ENCODE data around the gene ZSWIM8. TPM values are rescaled to one million over a fixed set of nuclear protein-coding genes. Genes with fewer than 3 reads are reported as not detected.

Gene ZSWIM8
- polyA plus RNA-seq, 2 of the 4 experiments (the other 2 are of a cell fraction), result 24.3 to 44.5 TPM

DNA sequence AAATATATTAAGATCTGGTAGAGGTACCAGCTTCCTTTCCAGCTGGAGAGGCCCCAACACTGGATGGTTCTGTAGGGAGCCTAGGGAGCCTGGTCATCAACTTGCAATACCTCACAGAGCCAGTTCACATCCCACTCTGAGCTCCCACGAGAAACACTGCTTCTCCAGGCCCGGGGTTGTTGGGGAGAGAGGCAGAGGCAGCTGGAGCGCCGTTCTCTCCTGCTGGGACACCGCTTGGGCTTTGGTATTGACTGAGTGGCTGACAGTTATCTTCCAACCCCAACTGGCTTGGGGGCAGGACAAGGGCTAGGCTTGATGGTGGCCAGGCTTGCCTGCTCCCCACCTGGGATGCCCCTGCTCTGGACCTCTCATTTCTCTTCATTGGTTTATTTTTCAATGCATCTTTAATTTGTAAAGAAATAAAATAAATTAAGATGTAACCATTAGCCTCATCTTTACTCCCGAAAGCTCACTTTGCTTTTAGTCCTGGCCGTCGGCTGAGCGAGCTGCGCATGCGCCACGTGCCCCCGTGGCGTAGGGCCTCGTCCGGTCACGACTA lies 13.6 kb upstream of the ZSWIM8 start:
- H3K27ac ChIP-seq, result peak overlapping the region; percentile 94 to 95
- H3K4me3 ChIP-seq, result peak overlapping the region; percentile 58
- ATAC-seq, result peak; percentile 54 to 61
- H3K9me3 ChIP-seq, result no peaks in the 10 kb centered on the region
- peak overlapping the region; percentile 89 for H3K4me2 ChIP-seq
- ChIA-PET CTCF (interaction anchor here (0.6 to 2.2 kb wide), 7 partner anchors 9 to 242 kb away, joined by 3 to 11 read pairs (median 4); partner anchors contain the start of gene CHCHD1), POLR2A (interaction anchor here (0.6 to 2.8 kb wide), 10 partner anchors 9 to 334 kb away, joined by 3 to 24 read pairs (median 6); partner anchors contain the start of genes CHCHD1, SEC24C and ZSWIM8)
- peaks cover 27% of the 10 kb centered on the region for H3K4me1 ChIP-seq
- no peak for TF ChIP-seq JUNB (IDR thresholded peaks at IDR 0.05)
- TF ChIP-seq, protein P1, sequence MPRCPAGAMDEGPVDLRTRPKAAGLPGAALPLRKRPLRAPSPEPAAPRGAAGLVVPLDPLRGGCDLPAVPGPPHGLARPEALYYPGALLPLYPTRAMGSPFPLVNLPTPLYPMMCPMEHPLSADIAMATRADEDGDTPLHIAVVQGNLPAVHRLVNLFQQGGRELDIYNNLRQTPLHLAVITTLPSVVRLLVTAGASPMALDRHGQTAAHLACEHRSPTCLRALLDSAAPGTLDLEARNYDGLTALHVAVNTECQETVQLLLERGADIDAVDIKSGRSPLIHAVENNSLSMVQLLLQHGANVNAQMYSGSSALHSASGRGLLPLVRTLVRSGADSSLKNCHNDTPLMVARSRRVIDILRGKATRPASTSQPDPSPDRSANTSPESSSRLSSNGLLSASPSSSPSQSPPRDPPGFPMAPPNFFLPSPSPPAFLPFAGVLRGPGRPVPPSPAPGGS (IDR thresholded peaks at IDR 0.05), result no peak
- TF ChIP-seq USF2 (IDR thresholded peaks at IDR 0.05), result peak; percentile 36; the same call in 1 of the 2 replicates
- no peak for FAIRE-seq
- DNase-seq (ENCODE audit: low read depth in 1 of 2, low spot score in 1 of 2), result peak; percentile 82 to 90
- 15% methylated on average over 17 of the region's 17 CpGs for WGBS (ENCODE audit: missing lambda C conversion rate)

DNA sequence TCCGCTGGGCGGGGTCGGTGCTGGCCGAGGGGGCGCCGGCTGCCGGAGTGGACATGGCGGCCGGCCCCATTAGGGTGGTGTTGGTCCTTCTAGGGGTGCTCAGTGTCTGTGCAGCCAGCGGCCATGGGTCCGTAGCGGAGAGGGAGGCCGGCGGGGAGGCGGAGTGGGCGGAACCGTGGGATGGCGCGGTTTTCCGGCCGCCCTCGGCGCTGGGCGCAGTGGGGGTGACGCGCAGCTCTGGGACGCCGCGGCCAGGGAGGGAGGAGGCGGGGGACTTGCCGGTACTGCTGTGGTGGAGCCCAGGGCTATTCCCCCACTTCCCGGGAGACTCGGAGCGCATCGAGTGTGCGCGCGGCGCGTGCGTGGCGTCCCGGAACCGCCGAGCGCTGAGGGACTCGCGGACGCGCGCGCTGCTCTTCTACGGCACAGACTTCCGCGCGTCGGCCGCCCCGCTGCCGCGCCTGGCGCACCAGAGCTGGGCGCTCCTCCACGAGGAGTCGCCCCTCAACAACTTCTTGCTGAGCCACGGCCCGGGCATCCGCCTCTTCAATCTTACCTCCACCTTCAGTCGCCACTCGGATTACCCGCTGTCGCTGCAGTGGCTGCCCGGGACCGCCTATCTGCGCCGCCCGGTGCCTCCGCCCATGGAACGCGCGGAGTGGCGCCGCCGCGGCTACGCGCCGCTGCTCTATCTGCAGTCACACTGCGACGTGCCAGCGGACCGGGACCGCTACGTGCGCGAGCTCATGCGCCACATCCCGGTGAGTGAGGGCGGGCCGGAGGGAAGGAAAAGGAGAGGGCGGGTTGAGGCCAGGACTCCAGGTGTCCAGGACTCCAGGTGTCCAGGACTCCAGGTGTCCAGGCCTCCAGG lies 12.9 kb upstream of the ZSWIM8 start:
- POLR2A ChIA-PET, result interaction anchor here (0.6 to 2.8 kb wide), 13 partner anchors 9 to 333 kb away, joined by 3 to 24 read pairs (median 5); partner anchors contain the start of genes CHCHD1, SEC24C and ZSWIM8
- CTCF ChIA-PET, result interaction anchor here (0.8 to 2.2 kb wide), 9 partner anchors 9 to 243 kb away, joined by 3 to 11 read pairs (median 3); partner anchors contain the start of gene CHCHD1
- FAIRE-seq, result no peak
- peak; percentile 62; the same call in 1 of the 2 replicates for TF ChIP-seq FOSB (CRISPR knock-in tag; IDR thresholded peaks at IDR 0.05)
- TF ChIP-seq, protein P1 (IDR thresholded peaks at IDR 0.05), result peak; percentile 86
- peak; percentile 83 to 91; a peak in 4 of 5 replicates for TF ChIP-seq JUN (IDR thresholded peaks at IDR 0.05)
- no peak for TF ChIP-seq POLR2AphosphoS2 (conservative IDR thresholded peaks at IDR 0.05; ENCODE audit: low read length)
- TF ChIP-seq, protein P2, sequence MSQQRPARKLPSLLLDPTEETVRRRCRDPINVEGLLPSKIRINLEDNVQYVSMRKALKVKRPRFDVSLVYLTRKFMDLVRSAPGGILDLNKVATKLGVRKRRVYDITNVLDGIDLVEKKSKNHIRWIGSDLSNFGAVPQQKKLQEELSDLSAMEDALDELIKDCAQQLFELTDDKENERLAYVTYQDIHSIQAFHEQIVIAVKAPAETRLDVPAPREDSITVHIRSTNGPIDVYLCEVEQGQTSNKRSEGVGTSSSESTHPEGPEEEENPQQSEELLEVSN (IDR thresholded peaks at IDR 0.05; ENCODE audit: borderline replicate concordance, low read depth), result peak; percentile 63; the same call in 1 of the 2 replicates
- TF ChIP-seq JUNB (IDR thresholded peaks at IDR 0.05), result no peak
- TF ChIP-seq HOXB5 (CRISPR knock-in tag; IDR thresholded peaks at IDR 0.05), result no peak
- TF ChIP-seq SMC3 (IDR thresholded peaks at IDR 0.05), result no peak
- no peak for TF ChIP-seq HDAC2 (IDR thresholded peaks at IDR 0.05)
- TF ChIP-seq, protein P3, sequence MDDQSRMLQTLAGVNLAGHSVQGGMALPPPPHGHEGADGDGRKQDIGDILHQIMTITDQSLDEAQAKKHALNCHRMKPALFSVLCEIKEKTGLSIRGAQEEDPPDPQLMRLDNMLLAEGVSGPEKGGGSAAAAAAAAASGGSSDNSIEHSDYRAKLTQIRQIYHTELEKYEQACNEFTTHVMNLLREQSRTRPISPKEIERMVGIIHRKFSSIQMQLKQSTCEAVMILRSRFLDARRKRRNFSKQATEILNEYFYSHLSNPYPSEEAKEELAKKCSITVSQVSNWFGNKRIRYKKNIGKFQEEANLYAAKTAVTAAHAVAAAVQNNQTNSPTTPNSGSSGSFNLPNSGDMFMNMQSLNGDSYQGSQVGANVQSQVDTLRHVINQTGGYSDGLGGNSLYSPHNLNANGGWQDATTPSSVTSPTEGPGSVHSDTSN (IDR thresholded peaks at IDR 0.05), result peak; percentile 47; the same call in 1 of the 2 replicates
- no peak for TF ChIP-seq EHMT2 (IDR thresholded peaks at IDR 0.05; ENCODE audit: low read depth)
- 0 out of 5 replicates have a peak, but pooled peaks of 1 of the 2 experiments have one; percentile 22 for TF ChIP-seq RAD21 (conservative IDR thresholded peaks at IDR 0.05 in 1 of 2, IDR thresholded peaks at IDR 0.05 in 1 of 2)
- TF ChIP-seq, protein P4, sequence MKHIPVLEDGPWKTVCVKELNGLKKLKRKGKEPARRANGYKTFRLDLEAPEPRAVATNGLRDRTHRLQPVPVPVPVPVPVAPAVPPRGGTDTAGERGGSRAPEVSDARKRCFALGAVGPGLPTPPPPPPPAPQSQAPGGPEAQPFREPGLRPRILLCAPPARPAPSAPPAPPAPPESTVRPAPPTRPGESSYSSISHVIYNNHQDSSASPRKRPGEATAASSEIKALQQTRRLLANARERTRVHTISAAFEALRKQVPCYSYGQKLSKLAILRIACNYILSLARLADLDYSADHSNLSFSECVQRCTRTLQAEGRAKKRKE (CRISPR knock-in tag; IDR thresholded peaks at IDR 0.05; ENCODE audit: low read depth), result no peak
- peak; percentile 78 for TF ChIP-seq MAX (IDR thresholded peaks at IDR 0.05)
- peak; percentile 80 for TF ChIP-seq PHF8 (IDR thresholded peaks at IDR 0.05; ENCODE audit: borderline replicate concordance, low read depth)
- peak; percentile 56; the same call in 1 of the 2 replicates for TF ChIP-seq HOXA7 (CRISPR knock-in tag; IDR thresholded peaks at IDR 0.05)
- no peak for TF ChIP-seq CEBPB (IDR thresholded peaks at IDR 0.05)
- TF ChIP-seq EHF (CRISPR knock-in tag; IDR thresholded peaks at IDR 0.05), result no peak
- TF ChIP-seq, protein P5, sequence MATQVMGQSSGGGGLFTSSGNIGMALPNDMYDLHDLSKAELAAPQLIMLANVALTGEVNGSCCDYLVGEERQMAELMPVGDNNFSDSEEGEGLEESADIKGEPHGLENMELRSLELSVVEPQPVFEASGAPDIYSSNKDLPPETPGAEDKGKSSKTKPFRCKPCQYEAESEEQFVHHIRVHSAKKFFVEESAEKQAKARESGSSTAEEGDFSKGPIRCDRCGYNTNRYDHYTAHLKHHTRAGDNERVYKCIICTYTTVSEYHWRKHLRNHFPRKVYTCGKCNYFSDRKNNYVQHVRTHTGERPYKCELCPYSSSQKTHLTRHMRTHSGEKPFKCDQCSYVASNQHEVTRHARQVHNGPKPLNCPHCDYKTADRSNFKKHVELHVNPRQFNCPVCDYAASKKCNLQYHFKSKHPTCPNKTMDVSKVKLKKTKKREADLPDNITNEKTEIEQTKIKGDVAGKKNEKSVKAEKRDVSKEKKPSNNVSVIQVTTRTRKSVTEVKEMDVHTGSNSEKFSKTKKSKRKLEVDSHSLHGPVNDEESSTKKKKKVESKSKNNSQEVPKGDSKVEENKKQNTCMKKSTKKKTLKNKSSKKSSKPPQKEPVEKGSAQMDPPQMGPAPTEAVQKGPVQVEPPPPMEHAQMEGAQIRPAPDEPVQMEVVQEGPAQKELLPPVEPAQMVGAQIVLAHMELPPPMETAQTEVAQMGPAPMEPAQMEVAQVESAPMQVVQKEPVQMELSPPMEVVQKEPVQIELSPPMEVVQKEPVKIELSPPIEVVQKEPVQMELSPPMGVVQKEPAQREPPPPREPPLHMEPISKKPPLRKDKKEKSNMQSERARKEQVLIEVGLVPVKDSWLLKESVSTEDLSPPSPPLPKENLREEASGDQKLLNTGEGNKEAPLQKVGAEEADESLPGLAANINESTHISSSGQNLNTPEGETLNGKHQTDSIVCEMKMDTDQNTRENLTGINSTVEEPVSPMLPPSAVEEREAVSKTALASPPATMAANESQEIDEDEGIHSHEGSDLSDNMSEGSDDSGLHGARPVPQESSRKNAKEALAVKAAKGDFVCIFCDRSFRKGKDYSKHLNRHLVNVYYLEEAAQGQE (IDR thresholded peaks at IDR 0.05), result no peak
- peak; percentile 78 for TF ChIP-seq POLR2A (IDR thresholded peaks at IDR 0.05; ENCODE audit: low read length)
- no peak; the same call in 1 of the 2 replicates for TF ChIP-seq GATA3 (IDR thresholded peaks at IDR 0.05; ENCODE audit: borderline replicate concordance)
- peak; percentile 55; the same call in 1 of the 2 replicates for TF ChIP-seq RARB (CRISPR knock-in tag; IDR thresholded peaks at IDR 0.05)

More for the DNA sequence above, 12.9 kb upstream of the ZSWIM8 start:
- WGBS (ENCODE audit: missing lambda C conversion rate), result 2% methylated on average over 52 of the region's 101 CpGs
- peak; percentile 69 to 79 for DNase-seq (ENCODE audit: low read depth in 1 of 2, low spot score in 1 of 2)
- no peaks in the 10 kb centered on the region for H3K9me3 ChIP-seq
- ATAC-seq, result peak; percentile 79 to 85
- H3K4me1 ChIP-seq, result peaks cover 27% of the 10 kb centered on the region
- peak overlapping the region; percentile 58 for H3K4me3 ChIP-seq
- peak overlapping the region; percentile 89 for H3K4me2 ChIP-seq
- peak overlapping the region; percentile 94 to 95 for H3K27ac ChIP-seq
